GM12872 (cell line): Measurements from ENCODE around the gene SPOP.

ENCODE experiments used
- TF ChIP-seq, protein P1 (sequence below): IDR thresholded peaks from 3 replicates; pipeline ENCODE4 v1.5.1; 2011; ENCODE audit warnings: low read depth, mild to moderate bottlenecking, low read length, moderate library complexity; ENCODE audit not compliant: insufficient read depth

Gene SPOP

DNA sequence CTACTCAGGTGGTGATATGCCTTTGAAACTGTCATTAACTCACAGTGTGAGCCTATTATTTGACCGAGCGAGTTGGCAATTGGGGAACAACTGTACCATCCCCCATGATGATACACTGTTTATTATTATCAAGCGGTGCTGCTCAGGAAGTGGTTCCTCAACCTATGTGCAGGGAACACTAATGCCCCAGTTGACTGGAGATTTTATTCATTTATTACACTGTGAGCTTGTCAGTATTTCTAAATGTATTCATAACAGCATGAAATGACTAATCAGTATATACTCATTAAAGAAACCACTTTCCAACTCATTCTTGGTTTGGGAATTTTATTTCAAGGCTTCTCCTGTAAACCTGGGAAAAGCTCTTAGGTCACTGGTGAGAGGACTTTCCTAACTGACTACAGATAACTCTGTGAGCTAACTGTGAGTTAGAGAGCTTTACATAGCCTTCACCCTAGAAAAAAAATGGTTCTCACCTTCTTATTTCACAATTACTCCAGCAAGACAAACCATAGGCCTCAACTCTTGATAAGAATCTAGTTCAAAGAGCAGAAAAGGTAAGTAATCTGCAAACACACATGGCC, 59.8 kb downstream of the SPOP start:
- TF ChIP-seq, protein P1, sequence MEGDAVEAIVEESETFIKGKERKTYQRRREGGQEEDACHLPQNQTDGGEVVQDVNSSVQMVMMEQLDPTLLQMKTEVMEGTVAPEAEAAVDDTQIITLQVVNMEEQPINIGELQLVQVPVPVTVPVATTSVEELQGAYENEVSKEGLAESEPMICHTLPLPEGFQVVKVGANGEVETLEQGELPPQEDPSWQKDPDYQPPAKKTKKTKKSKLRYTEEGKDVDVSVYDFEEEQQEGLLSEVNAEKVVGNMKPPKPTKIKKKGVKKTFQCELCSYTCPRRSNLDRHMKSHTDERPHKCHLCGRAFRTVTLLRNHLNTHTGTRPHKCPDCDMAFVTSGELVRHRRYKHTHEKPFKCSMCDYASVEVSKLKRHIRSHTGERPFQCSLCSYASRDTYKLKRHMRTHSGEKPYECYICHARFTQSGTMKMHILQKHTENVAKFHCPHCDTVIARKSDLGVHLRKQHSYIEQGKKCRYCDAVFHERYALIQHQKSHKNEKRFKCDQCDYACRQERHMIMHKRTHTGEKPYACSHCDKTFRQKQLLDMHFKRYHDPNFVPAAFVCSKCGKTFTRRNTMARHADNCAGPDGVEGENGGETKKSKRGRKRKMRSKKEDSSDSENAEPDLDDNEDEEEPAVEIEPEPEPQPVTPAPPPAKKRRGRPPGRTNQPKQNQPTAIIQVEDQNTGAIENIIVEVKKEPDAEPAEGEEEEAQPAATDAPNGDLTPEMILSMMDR = no peak

DNA sequence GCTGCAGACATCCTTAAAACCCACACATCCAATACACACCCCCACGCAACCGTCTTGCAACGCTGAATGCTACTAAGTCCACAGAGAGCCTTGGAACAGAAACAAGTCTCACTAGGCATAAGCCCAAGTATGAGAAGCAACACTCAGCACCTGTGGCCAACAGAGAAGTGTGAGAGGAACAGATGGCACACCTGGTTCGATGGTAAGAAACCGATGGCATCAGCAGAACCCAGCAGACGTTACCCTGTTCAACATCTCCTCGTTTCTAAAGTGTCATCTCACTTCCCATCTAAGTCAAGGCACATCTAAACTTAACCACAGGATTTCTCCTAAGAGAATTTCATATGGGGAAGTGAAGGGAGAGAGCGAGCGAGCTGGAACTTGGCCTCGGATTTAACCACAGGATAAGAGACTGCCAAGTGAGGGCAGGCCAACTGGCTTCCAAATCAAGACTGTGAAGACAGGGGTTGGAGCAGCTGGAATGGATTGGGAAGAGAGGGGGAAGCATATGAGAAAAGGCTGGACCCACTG, 61.2 kb downstream of the SPOP start:
- TF ChIP-seq, protein P1 = no peak

DNA sequence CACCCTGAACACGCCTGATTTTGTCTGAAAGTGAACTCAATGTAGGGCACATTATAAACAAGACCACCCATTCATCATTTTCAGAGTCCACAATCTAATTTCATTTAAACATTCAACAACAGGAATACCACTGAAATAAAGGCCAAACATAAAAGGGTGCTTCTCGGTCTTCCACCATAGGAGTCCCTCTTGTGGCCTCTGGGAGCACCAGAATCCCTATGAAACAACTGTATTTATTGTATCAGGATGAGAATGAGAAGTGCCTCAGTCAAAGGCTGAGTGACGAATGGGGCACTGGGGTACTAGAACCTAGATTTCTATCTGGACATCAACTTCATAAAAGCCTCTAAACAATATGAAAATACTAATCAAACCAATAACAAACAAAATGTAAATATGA, 61.8 kb downstream of the SPOP start:
- TF ChIP-seq, protein P1 = 0 out of 3 replicates have a peak, but pooled peaks have one; percentile 6

DNA sequence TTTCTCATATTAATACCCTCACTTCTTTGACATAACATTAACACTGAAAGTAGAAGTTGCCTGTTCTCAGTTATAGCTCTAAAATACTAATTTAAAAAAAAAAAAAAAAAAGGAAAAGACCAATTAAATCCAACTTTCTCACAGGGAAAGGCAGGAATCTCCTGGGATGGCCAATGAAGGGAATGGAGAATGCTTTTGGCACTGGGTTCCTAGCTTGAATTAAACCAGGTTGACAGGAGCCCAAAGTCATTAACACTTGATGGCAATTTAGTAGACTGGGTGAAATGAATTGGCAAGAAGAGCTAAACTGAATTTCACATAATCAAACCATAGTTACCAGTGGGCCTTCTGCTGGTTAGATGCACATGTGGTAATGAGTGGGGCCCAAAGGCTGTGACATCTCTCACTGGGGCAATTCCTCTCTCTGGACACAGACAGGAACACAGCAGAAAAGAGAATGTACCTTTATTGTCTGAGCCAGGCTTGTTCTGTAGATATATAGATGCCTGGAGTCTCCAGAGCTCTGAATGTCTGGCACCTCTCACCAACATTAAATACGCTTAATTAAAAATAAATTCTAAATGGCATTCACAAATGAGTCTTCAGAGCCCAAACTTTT, 64.6 kb downstream of the SPOP start:
- TF ChIP-seq, protein P1 = no peak

DNA sequence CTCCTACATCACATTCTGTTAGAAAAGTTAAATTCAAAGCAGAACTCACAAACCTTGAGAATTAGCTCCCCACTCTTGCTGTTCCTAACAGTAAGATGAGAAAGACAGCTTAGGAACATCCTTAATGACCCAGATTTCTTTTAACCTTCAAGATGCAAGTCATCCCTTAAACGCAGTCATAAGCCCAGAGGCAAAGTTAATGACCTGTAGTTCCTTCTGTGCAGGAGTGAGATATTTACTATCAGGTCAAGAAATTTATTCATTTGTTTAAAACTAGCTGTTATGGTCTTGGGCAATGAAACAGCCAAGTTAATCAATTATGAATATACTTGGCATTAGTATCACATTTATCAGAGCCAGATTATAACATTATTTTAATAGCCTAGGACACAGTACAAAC, 65.2 kb downstream of the SPOP start:
- TF ChIP-seq, protein P1 = no peak

DNA sequence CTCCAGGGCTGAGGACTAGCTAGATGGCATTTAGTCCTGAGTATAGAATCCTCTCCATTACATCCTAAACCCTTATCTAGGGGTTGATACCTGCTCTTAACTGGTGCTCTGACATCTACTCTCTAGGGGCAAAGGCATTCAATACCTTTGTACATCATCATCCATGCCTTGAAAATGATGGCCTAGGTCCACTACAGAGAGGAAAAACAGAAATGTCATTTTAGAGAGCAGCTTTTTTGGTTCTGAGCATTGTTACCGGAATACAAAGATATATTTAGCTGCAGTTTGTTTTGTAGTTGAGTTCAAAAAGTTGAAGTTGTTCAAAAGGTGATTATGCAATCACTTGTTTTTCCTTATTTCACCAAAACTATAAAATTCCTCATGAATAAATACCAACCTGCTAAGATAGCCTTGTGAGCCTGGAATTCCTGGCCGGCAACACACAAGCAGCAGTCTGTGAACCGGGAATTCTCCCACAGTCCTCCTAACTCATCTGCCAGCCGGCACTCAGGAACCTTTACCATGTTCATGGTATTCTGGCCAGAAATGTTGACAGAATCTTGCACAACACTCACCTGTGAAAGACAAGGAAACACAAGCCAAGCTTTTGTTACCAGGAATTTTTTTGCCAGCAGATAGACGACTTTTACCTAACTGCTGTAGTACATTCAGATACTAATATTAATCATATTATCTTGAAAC, 66.9 kb downstream of the SPOP start:
- TF ChIP-seq, protein P1 = no peak

DNA sequence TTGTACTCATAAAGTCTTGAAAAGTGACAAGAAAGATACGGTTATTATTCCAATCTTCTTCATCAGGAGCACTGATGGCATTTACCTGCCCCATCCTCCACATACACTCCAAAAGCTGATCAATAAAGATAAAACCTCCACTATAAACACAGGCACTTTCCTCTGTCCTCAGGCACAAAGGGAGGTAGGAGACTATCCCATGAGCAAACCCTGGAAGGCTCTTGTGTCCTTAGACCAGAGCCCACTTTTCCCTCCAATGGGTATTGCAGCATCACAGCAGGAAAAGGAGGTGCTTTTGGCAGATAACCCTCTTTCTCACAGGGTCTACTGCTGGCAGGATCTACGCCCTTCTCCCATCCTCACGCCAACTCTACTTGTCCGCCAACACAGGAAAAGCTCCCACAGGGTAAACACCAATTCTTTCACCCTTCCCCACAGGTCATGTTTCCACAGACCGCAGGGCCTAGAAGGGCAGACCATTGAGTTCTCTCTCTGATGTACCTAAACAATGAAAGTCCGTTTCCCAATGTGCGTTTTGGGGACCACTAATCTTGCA, 73.5 kb downstream of the SPOP start:
- TF ChIP-seq, protein P1 = no peak
